Neural progenitor cell (in vitro differentiated cells): ENCODE results near the gene EIPR1. TPM values are rescaled to one million over a fixed set of nuclear protein-coding genes. Genes with fewer than 3 reads are reported as not detected.

Experiments
- DNase-seq: peaks from one replicate; pipeline ENCODE4 v3.0.0-alpha.2; 2016; ENCODE audit warnings: low spot score
- H2AFZ ChIP-seq: fragments of 200-600 bp; sonication (generic); replicated peaks from 2 replicates; pipeline ENCODE4 v1.6.1; 2016; ENCODE audit warnings: antibody characterized with exemption
- H3F3A ChIP-seq: fragments of 200-600 bp; sonication (generic); 2 replicates; pipeline ENCODE4 v1.6.1; 2016; ENCODE audit warnings: antibody characterized with exemption, low read depth
- H3K27ac ChIP-seq: fragments of 200-600 bp; sonication (generic); 2 replicates; pipeline ENCODE4 v1.5.1; 2016; ENCODE audit warnings: mild to moderate bottlenecking
- H3K27me3 ChIP-seq: fragments of 200-600 bp; sonication (generic); 2 replicates; pipeline ENCODE4 v1.6.1; 2016; ENCODE audit warnings: mild to moderate bottlenecking, moderate library complexity
- H3K36me3 ChIP-seq: fragments of 200-600 bp; sonication (generic); 2 replicates; pipeline ENCODE4 v1.5.1; 2016
- H3K4me1 ChIP-seq: fragments of 200-600 bp; sonication (generic); 2 replicates; pipeline ENCODE4 v1.6.1; 2016; ENCODE audit warnings: mixed run types
- H3K4me2 ChIP-seq: fragments of 200-600 bp; sonication (generic); 2 replicates; pipeline ENCODE4 v1.6.1; 2016
- H3K4me3 ChIP-seq: fragments of 200-600 bp; sonication (generic); 2 replicates; pipeline ENCODE4 v1.5.1; 2016
- H3K79me2 ChIP-seq: fragments of 200-600 bp; sonication (generic); 2 replicates; pipeline ENCODE4 v1.6.1; 2016; ENCODE audit warnings: low read depth
- H3K9ac ChIP-seq: fragments of 200-600 bp; sonication (generic); 2 replicates; pipeline ENCODE4 v1.6.1; 2016
- H3K9me3 ChIP-seq: fragments of 200-600 bp; sonication (generic); 2 replicates; pipeline ENCODE4 v1.5.1; 2016; ENCODE audit warnings: low read depth
- H4K20me1 ChIP-seq: fragments of 200-600 bp; sonication (generic); 2 replicates; pipeline ENCODE4 v1.6.1; 2016; ENCODE audit warnings: low read depth
- H3K27ac Mint-ChIP-seq: 3 replicates; pipeline ENCODE4 v1.8.0; 2021; ENCODE audit warnings: mixed read lengths
- H3K27me3 Mint-ChIP-seq: 2 replicates; pipeline ENCODE4 v1.8.0; 2022; ENCODE audit warnings: low read depth, mild to moderate bottlenecking, inconsistent platforms, moderate library complexity, mixed read lengths; ENCODE audit not compliant: insufficient read depth
- H3K36me3 Mint-ChIP-seq: 3 replicates; pipeline ENCODE4 v1.8.0; 2021; ENCODE audit warnings: mixed read lengths
- H3K4me1 Mint-ChIP-seq: 3 replicates; pipeline ENCODE4 v1.8.0; 2021; ENCODE audit warnings: mixed read lengths
- H3K4me3 Mint-ChIP-seq: 3 replicates; pipeline ENCODE4 v1.8.0; 2021; ENCODE audit warnings: mild to moderate bottlenecking, moderate library complexity, mixed read lengths
- H3K9me3 Mint-ChIP-seq: 3 replicates; pipeline ENCODE4 v1.8.0; 2020; ENCODE audit warnings: mixed read lengths
- CTCF ChIP-seq: fragments of 200-600 bp; sonication (generic); IDR thresholded peaks from 2 replicates; pipeline ENCODE4 v1.5.1; 2017; ENCODE audit warnings: antibody characterized with exemption, mild to moderate bottlenecking
- EZH2 ChIP-seq: fragments of 200-600 bp; sonication (generic); IDR thresholded peaks from 2 replicates; pipeline ENCODE4 v1.6.1; 2017; ENCODE audit warnings: antibody characterized with exemption, mild to moderate bottlenecking, moderate library complexity
- EZH2phosphoT487 ChIP-seq: fragments of 200-600 bp; sonication (generic); IDR thresholded peaks from 2 replicates; pipeline ENCODE4 v1.6.1; 2017; ENCODE audit warnings: antibody characterized with exemption
- total RNA-seq: library from RNA; depleted of rRNA; stranded (reverse); fragments of >200 nt; gene quantifications from 2 replicates; pipeline ENCODE4 v1.2.3, GENCODE V29; 2015; ENCODE audit warnings: low replicate concordance

The EIPR1 gene
- total RNA-seq, 1 donor from 2014 or later = 57.1 TPM

GRCh38 chr2:3168230-3168891, 209.3 kb downstream of the EIPR1 start:
- Mint-ChIP-seq H3K27me3 (peaks cover 3% of the 10 kb centered on the region), H3K36me3 (peaks cover 13% of the 10 kb centered on the region), H3K4me1 (peaks cover 20% of the 10 kb centered on the region), H3K27ac (no peak overlapping the region), H3K9me3 (peaks cover 16% of the 10 kb centered on the region), H3K4me3 (no peak overlapping the region)
- Histone ChIP-seq H2AFZ (no peak overlapping the region), H3K9me3 (no peaks in the 10 kb centered on the region), H3K79me2 (no peaks in the 10 kb centered on the region), H3K4me3 (no peak overlapping the region), H3K36me3 (no peaks in the 10 kb centered on the region), H3K9ac (no peak overlapping the region), H4K20me1 (no peaks in the 10 kb centered on the region), H3K27ac (no peak overlapping the region), H3F3A (no peaks in the 10 kb centered on the region), H3K27me3 (no peaks in the 10 kb centered on the region), H3K4me1 (peaks cover 14% of the 10 kb centered on the region), H3K4me2 (no peak overlapping the region)
- peak; percentile 23 for DNase-seq
- TF ChIP-seq EZH2phosphoT487 = no peak
- no peak for TF ChIP-seq CTCF

- no peak overlapping the region for H3K27ac ChIP-seq
- no peaks in the 10 kb centered on the region for H3K36me3 ChIP-seq
- H4K20me1 ChIP-seq = no peaks in the 10 kb centered on the region
- Mint-ChIP-seq H3K4me1 (peaks cover 3% of the 10 kb centered on the region), H3K27ac (no peak overlapping the region), H3K27me3 (peaks cover 2% of the 10 kb centered on the region), H3K9me3 (peaks cover 22% of the 10 kb centered on the region), H3K36me3 (peaks cover 11% of the 10 kb centered on the region), H3K4me3 (no peak overlapping the region)
- H3K79me2 ChIP-seq = no peaks in the 10 kb centered on the region
- H2AFZ ChIP-seq = no peak overlapping the region
- TF ChIP-seq EZH2phosphoT487 = no peak
- TF ChIP-seq EZH2 = no peak
- no peak for TF ChIP-seq CTCF
- peaks cover 4% of the 10 kb centered on the region for H3K4me1 ChIP-seq
- H3K4me3 ChIP-seq = no peak overlapping the region
- H3K9ac ChIP-seq = no peak overlapping the region
- H3K27me3 ChIP-seq = no peaks in the 10 kb centered on the region
- no peaks in the 10 kb centered on the region for H3K9me3 ChIP-seq
- no peak for DNase-seq
- H3K4me2 ChIP-seq = no peak overlapping the region
- no peaks in the 10 kb centered on the region for H3F3A ChIP-seq
These were observed 214.2 kb downstream of the EIPR1 start for GRCh38 chr2:3163401-3163800.

GRCh38 chr2:3162442-3163077, 215.1 kb downstream of the EIPR1 start:
- no peaks in the 10 kb centered on the region for H3K36me3 ChIP-seq
- H3K9me3 ChIP-seq = no peaks in the 10 kb centered on the region
- H3F3A ChIP-seq = no peaks in the 10 kb centered on the region
- H3K4me2 ChIP-seq = no peak overlapping the region
- no peaks in the 10 kb centered on the region for H3K4me1 Mint-ChIP-seq
- no peak overlapping the region for H3K27ac Mint-ChIP-seq
- no peak overlapping the region for H3K4me3 ChIP-seq
- H4K20me1 ChIP-seq = no peaks in the 10 kb centered on the region
- no peak for TF ChIP-seq EZH2
- TF ChIP-seq EZH2phosphoT487 = no peak
- no peak for TF ChIP-seq CTCF
- no peak overlapping the region for H3K27ac ChIP-seq
- H3K27me3 ChIP-seq = no peaks in the 10 kb centered on the region
- H3K4me3 Mint-ChIP-seq = no peak overlapping the region
- no peak for DNase-seq
- H3K27me3 Mint-ChIP-seq = peaks cover 2% of the 10 kb centered on the region
- H2AFZ ChIP-seq = no peak overlapping the region
- H3K9me3 Mint-ChIP-seq = peaks cover 22% of the 10 kb centered on the region
- no peaks in the 10 kb centered on the region for H3K79me2 ChIP-seq
- H3K36me3 Mint-ChIP-seq = peaks cover 11% of the 10 kb centered on the region
- no peaks in the 10 kb centered on the region for H3K4me1 ChIP-seq
- no peak overlapping the region for H3K9ac ChIP-seq
